ENCODE data around the gene LIF.

The LIF gene

GRCh38 chr22:30245985-30246813, at the start of gene LIF:
LIF (minus strand) TSS chr22:30246759; CDS start chr22:30246695, 64 bp downstream.
- DNase-seq (ENCODE audit: low read depth), result no peak

GRCh38 chr22:30296324-30296723, 49.8 kb upstream of the LIF start:
- DNase-seq (ENCODE audit: low read depth), result no peak

- DNase-seq (ENCODE audit: low read depth), result no peak
Measured at GRCh38 chr22:30295576-30295975, 49.0 kb upstream of the LIF start.

- no peak for DNase-seq (ENCODE audit: low read depth)
Measured at GRCh38 chr22:30294830-30295229, 48.3 kb upstream of the LIF start.

GRCh38 chr22:30294066-30294465, 47.5 kb upstream of the LIF start:
- DNase-seq (ENCODE audit: low read depth), result no peak

- DNase-seq (ENCODE audit: low read depth), result no peak
Measured at GRCh38 chr22:30293026-30293425, 46.5 kb upstream of the LIF start.

- DNase-seq (ENCODE audit: low read depth), result no peak
Measured at GRCh38 chr22:30292069-30292970, 45.8 kb upstream of the LIF start.

GRCh38 chr22:30291058-30291892, 44.7 kb upstream of the LIF start:
- no peak for DNase-seq (ENCODE audit: low read depth)

- DNase-seq (ENCODE audit: low read depth), result no peak
Measured at GRCh38 chr22:30290342-30291057, 43.9 kb upstream of the LIF start.

- DNase-seq (ENCODE audit: low read depth), result no peak
Measured at GRCh38 chr22:30289980-30290313, 43.4 kb upstream of the LIF start.

- DNase-seq (ENCODE audit: low read depth), result peak; percentile 77
Measured at GRCh38 chr22:30289141-30289979, 42.8 kb upstream of the LIF start, which contains the start of gene CASTOR1. CASTOR1 (minus strand) TSS chr22:30289505; CDS start chr22:30289497, 8 bp downstream.

GRCh38 chr22:30288419-30289140, 42.0 kb upstream of the LIF start:
- DNase-seq (ENCODE audit: low read depth), result no peak

GRCh38 chr22:30287648-30288418, 41.3 kb upstream of the LIF start:
- no peak for DNase-seq (ENCODE audit: low read depth)

- DNase-seq (ENCODE audit: low read depth), result no peak
Measured at GRCh38 chr22:30286813-30287647, 40.5 kb upstream of the LIF start.

GRCh38 chr22:30286331-30286730, 39.8 kb upstream of the LIF start:
- DNase-seq (ENCODE audit: low read depth), result no peak

- no peak for DNase-seq (ENCODE audit: low read depth)
Measured at GRCh38 chr22:30285846-30286200, 39.3 kb upstream of the LIF start.

- no peak for DNase-seq (ENCODE audit: low read depth)
Measured at GRCh38 chr22:30285176-30285845, 38.8 kb upstream of the LIF start.

GRCh38 chr22:30284666-30285065, 38.1 kb upstream of the LIF start:
- no peak for DNase-seq (ENCODE audit: low read depth)

Data from GM04503 (cell line).